H9 (cell line): ENCODE data around the gene PLCB1. TPM values are rescaled to one million over a fixed set of nuclear protein-coding genes. Genes with fewer than 3 reads are reported as not detected.

Experiments used
- DNase-seq: peaks from one replicate; pipeline ENCODE4 v3.0.0-alpha.2; 2017
- H2AFZ ChIP-seq: one replicate; pipeline ENCODE4 v1.6.1; 2013; ENCODE audit warnings: mild to moderate bottlenecking, low read length, control low read depth, moderate library complexity
- H2AK5ac ChIP-seq: 2 replicates; pipeline ENCODE4 v1.6.1; 2013; ENCODE audit warnings: low read length, control low read depth, mixed read lengths; ENCODE audit not compliant: insufficient read length
- H2BK120ac ChIP-seq: one replicate; pipeline ENCODE4 v1.6.1; 2013; ENCODE audit warnings: low read depth, mild to moderate bottlenecking, low read length, control low read depth, inconsistent platforms; ENCODE audit not compliant: poor library complexity, severe bottlenecking
- H2BK12ac ChIP-seq: 2 replicates; pipeline ENCODE4 v1.6.1; 2013; ENCODE audit warnings: low read length, control low read depth, mixed read lengths, low read depth; ENCODE audit not compliant: insufficient read length
- H2BK15ac ChIP-seq: 2 replicates; pipeline ENCODE4 v1.6.1; 2013; ENCODE audit warnings: low read depth, low read length, control low read depth
- H2BK20ac ChIP-seq: one replicate; pipeline ENCODE4 v1.6.1; 2013; ENCODE audit warnings: low read depth, mild to moderate bottlenecking, low read length, control low read depth, inconsistent platforms; ENCODE audit not compliant: poor library complexity, severe bottlenecking
- H2BK5ac ChIP-seq: 2 replicates; pipeline ENCODE4 v1.6.1; 2013; ENCODE audit warnings: low read length, control low read depth, mixed read lengths; ENCODE audit not compliant: insufficient read length
- H3K14ac ChIP-seq: 2 replicates; pipeline ENCODE4 v1.6.1; 2013; ENCODE audit warnings: low read length, control low read depth; ENCODE audit not compliant: insufficient read depth
- H3K18ac ChIP-seq: 2 replicates; pipeline ENCODE4 v1.6.1; 2013; ENCODE audit warnings: low read depth, mild to moderate bottlenecking, mixed read lengths, low read length, control low read depth; ENCODE audit not compliant: insufficient read length
- H3K23ac ChIP-seq: 2 replicates; pipeline ENCODE4 v1.6.1; 2013; ENCODE audit warnings: low read length, control low read depth, mixed read lengths, low read depth; ENCODE audit not compliant: insufficient read length
- H3K23me2 ChIP-seq: 2 replicates; pipeline ENCODE4 v1.6.1; 2013; ENCODE audit warnings: low read depth, mild to moderate bottlenecking, mixed read lengths, low read length, control low read depth; ENCODE audit not compliant: insufficient read length, poor library complexity, severe bottlenecking
- H3K27ac ChIP-seq: 2 replicates; pipeline ENCODE4 v1.5.1; 2013; ENCODE audit warnings: low read length, control low read depth, mixed read lengths, low read depth; ENCODE audit not compliant: insufficient read length
- H3K27me3 ChIP-seq: 2 replicates; pipeline ENCODE4 v1.6.1; 2013; ENCODE audit warnings: low read length, control low read depth, inconsistent platforms; ENCODE audit not compliant: insufficient read depth
- H3K4ac ChIP-seq: 2 replicates; pipeline ENCODE4 v1.6.1; 2013; ENCODE audit warnings: low read depth, mild to moderate bottlenecking, control low read depth, inconsistent platforms, low read length, moderate library complexity
- H3K4me1 ChIP-seq: 2 replicates; pipeline ENCODE4 v1.6.1; 2013; ENCODE audit warnings: low read length, control low read depth, inconsistent platforms; ENCODE audit not compliant: insufficient read depth
- H3K4me2 ChIP-seq: 2 replicates; pipeline ENCODE4 v1.6.1; 2013; ENCODE audit warnings: low read length, control low read depth, mixed read lengths; ENCODE audit not compliant: insufficient read length, insufficient read depth
- H3K56ac ChIP-seq: 2 replicates; pipeline ENCODE4 v1.6.1; 2013; ENCODE audit warnings: low read depth, mild to moderate bottlenecking, mixed read lengths, low read length, control low read depth; ENCODE audit not compliant: insufficient read length
- H3K79me1 ChIP-seq: 2 replicates; pipeline ENCODE4 v1.6.1; 2013; ENCODE audit warnings: low read depth, mild to moderate bottlenecking, moderate library complexity, low read length, control low read depth, inconsistent platforms; ENCODE audit not compliant: insufficient read depth, poor library complexity, severe bottlenecking
- H3K79me2 ChIP-seq: 2 replicates; pipeline ENCODE4 v1.6.1; 2013; ENCODE audit warnings: low read length, control low read depth, inconsistent platforms; ENCODE audit not compliant: insufficient read depth
- H3K9ac ChIP-seq: 2 replicates; pipeline ENCODE4 v1.6.1; 2013; ENCODE audit warnings: low read length, control low read depth, mixed read lengths; ENCODE audit not compliant: insufficient read length; ENCODE audit errors: extremely low read depth
- H3K9me3 ChIP-seq: one replicate; pipeline ENCODE4 v1.6.1; 2013; ENCODE audit warnings: low read depth, low read length, inconsistent platforms; ENCODE audit not compliant: control insufficient read depth
- H3T11ph ChIP-seq: one replicate; pipeline ENCODE4 v1.6.1; 2013; ENCODE audit warnings: mild to moderate bottlenecking, low read length, control low read depth, inconsistent platforms
- H4K20me1 ChIP-seq: one replicate; pipeline ENCODE4 v1.6.1; 2013; ENCODE audit not compliant: control insufficient read depth, insufficient read length, insufficient read depth
- H4K5ac ChIP-seq: 2 replicates; pipeline ENCODE4 v1.6.1; 2013; ENCODE audit warnings: low read depth, mild to moderate bottlenecking, mixed read lengths, low read length, control low read depth; ENCODE audit not compliant: insufficient read length
- H4K8ac ChIP-seq: replicated peaks from 2 replicates; pipeline ENCODE4 v1.6.1; 2013; ENCODE audit warnings: low read length, control low read depth, mixed read lengths, low read depth; ENCODE audit not compliant: insufficient read length
- H4K91ac ChIP-seq: 2 replicates; pipeline ENCODE4 v1.6.1; 2013; ENCODE audit warnings: low read depth, mild to moderate bottlenecking, moderate library complexity, mixed read lengths, low read length, control low read depth; ENCODE audit not compliant: insufficient read length
- H3K27ac Mint-ChIP-seq, 3 experiments: 2 replicates in 2 of 3; 3 replicates in 1 of 3; pipeline ENCODE4 v1.8.0; 2020 to 2021; ENCODE audit warnings: mixed read lengths in 3 of 3, mild to moderate bottlenecking in 1 of 3, moderate library complexity in 1 of 3
- H3K27me3 Mint-ChIP-seq: 2 replicates; pipeline ENCODE4 v1.8.0; 2021; ENCODE audit warnings: low read depth, mild to moderate bottlenecking, moderate library complexity, mixed read lengths
- H3K36me3 Mint-ChIP-seq, 3 experiments: 2 replicates in 2 of 3; 3 replicates in 1 of 3; pipeline ENCODE4 v1.8.0; 2020 to 2021; ENCODE audit warnings: low read depth in 3 of 3, mixed read lengths in 3 of 3; ENCODE audit not compliant: insufficient read depth in 1 of 3
- H3K4me1 Mint-ChIP-seq, 2 experiments: 2 replicates each; pipeline ENCODE4 v1.8.0; 2020; ENCODE audit warnings: mixed read lengths in 2 of 2
- H3K4me3 Mint-ChIP-seq, 2 experiments: 2 replicates in 1 of 2; 3 replicates in 1 of 2; pipeline ENCODE4 v1.8.0; 2020 to 2021; ENCODE audit warnings: mild to moderate bottlenecking in 2 of 2, mixed read lengths in 2 of 2, moderate library complexity in 1 of 2
- H3K9me3 Mint-ChIP-seq, 2 experiments: 2 replicates in 1 of 2; 3 replicates in 1 of 2; pipeline ENCODE4 v1.8.0; 2020; ENCODE audit warnings: mild to moderate bottlenecking in 2 of 2, mixed read lengths in 2 of 2, moderate library complexity in 1 of 2
- CTCF ChIP-seq: fragments of 200-600 bp; sonication (generic); conservative IDR thresholded peaks from 3 replicates; pipeline ENCODE4 v1.8.0; 2021; ENCODE audit warnings: antibody characterized with exemption, mild to moderate bottlenecking
- WGBS: extraction: QIAGEN DNeasy Blood & Tissue Kit; methylation state at CpG from one replicate; pipeline ENCODE4 v1.1.7; 2013; ENCODE audit warnings: missing lambda C conversion rate, low lambda C conversion rate, mixed read lengths; ENCODE audit not compliant: insufficient read length; ENCODE audit errors: extremely low coverage; 5-methylcytosine and 5-hydroxymethylcytosine counted together
- total RNA-seq: library from RNA; stranded (reverse); gene quantifications from 2 replicates; pipeline ENCODE4 v1.2.1, GENCODE V29; 2021

The PLCB1 gene
- total RNA-seq, 1 experiment from 2014 or later = 11.5 TPM

GRCh38 chr20:8877294-8877693 lies 745.2 kb downstream of the PLCB1 start:
- Histone ChIP-seq H3K4me1 (no peaks in the 10 kb centered on the region), H3K14ac (no peak overlapping the region), H3K79me2 (no peaks in the 10 kb centered on the region), H3K4me2 (no peak overlapping the region), H2AFZ (no peak overlapping the region), H3K79me1 (no peaks in the 10 kb centered on the region), H3K18ac (no peak overlapping the region), H2BK120ac (no peak overlapping the region), H2BK12ac (no peak overlapping the region), H3K23ac (no peak overlapping the region), H2AK5ac (no peak overlapping the region), H3K56ac (no peak overlapping the region), H3K9ac (no peak overlapping the region), H2BK20ac (no peak overlapping the region), H4K5ac (no peak overlapping the region), H3K23me2 (no peaks in the 10 kb centered on the region), H3K9me3 (no peaks in the 10 kb centered on the region), H3K4ac (no peak overlapping the region), H3K27me3 (no peaks in the 10 kb centered on the region), H2BK15ac (no peak overlapping the region), H3K27ac (no peak overlapping the region), H4K20me1 (no peaks in the 10 kb centered on the region), H4K91ac (no peak overlapping the region), H3T11ph (no peak overlapping the region), H2BK5ac (no peak overlapping the region), H4K8ac (no peak overlapping the region)
- H3K4me3 Mint-ChIP-seq = no peak overlapping the region
- H3K4me1 Mint-ChIP-seq = no peaks in the 10 kb centered on the region
- no peaks in the 10 kb centered on the region for H3K36me3 Mint-ChIP-seq
- no peaks in the 10 kb centered on the region for H3K9me3 Mint-ChIP-seq
- WGBS = no CpG with 5 or more reads among the region's 2 CpGs
- DNase-seq = no peak
- H3K27ac Mint-ChIP-seq = no peak overlapping the region; a peak in 1 of 7 replicates
- no peaks in the 10 kb centered on the region for H3K27me3 Mint-ChIP-seq
- TF ChIP-seq CTCF = no peak
